ENCODE data around the gene TUBB1. TPM values are rescaled to one million over a fixed set of nuclear protein-coding genes. Genes with fewer than 3 reads are reported as not detected.
A peak's percentile ranks its signal among the peaks of the same experiment; 100 is the strongest.
"Not testable (repeated sequence)": the region's sequence is repeated elsewhere in the genome, so short reads cannot be mapped to it uniquely, and the experiment has no call there.

Gene TUBB1
- total RNA-seq, 2 experiments from 2014 or later, result not detected

DNA sequence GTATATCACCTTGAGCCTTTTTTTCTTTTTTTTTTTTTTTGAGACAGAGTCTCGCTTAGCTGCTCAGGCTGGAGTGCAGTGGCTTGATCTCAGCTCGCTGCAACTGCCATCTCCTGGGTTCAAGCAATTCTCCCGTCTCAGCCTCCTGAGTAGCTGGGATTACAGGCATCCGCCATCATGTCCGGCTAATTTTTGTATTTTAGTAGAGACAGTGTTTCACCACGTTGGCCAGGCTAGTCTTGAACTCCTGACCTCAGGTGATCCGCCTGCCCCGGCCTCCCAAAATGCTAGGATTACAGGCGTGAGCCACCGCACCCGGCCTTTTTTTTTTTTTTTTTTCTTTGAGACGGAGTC lies 36.1 kb upstream of the TUBB1 start:
- Mint-ChIP-seq H3K4me1 (peaks cover 44% of the 10 kb centered on the region), H3K4me3 (peak overlapping the region; percentile 88), H3K36me3 (peaks cover 30% of the 10 kb centered on the region)
- not testable (repeated sequence) for H3K27me3 Mint-ChIP-seq; DNase-seq; ATAC-seq; H3K27ac Mint-ChIP-seq; H3K9me3 Mint-ChIP-seq (ENCODE audit: low read depth)
- CTCF ChIA-PET, result interaction anchor here (0.7 to 1.9 kb wide), 6 partner anchors 10 to 1102 kb away, joined by 3 to 6 read pairs (median 3); partner anchors contain the start of gene ATP5F1E

DNA sequence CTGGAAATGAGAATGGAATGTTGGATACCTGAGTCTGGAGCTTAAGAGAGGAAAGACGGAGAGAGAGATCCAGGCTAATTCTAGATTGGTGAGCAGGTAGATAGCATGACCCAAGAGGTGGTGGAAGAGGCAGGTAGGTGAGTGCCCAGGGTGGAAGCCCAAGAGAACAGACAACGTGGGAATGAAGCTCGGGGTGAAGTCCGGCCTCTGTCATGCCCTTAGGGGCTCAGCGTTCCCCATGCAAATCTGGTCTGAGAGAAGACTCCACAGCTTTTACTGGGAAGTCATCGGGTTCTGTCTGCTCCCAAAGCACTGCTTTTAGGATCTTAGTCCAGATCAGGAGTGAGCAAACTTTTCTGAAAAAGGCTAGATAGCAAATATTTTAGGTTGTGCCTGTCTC lies 34.5 kb upstream of the TUBB1 start:
- H3K27ac Mint-ChIP-seq, result no peak overlapping the region
- CTCF ChIA-PET, result no interaction called here
- no peak overlapping the region for H3K4me3 Mint-ChIP-seq
- H3K4me1 Mint-ChIP-seq, result peaks cover 44% of the 10 kb centered on the region
- ATAC-seq (no peak), DNase-seq (no peak)
- H3K36me3 Mint-ChIP-seq, result peaks cover 40% of the 10 kb centered on the region
- H3K9me3 Mint-ChIP-seq (ENCODE audit: low read depth), result no peaks in the 10 kb centered on the region
- no peaks in the 10 kb centered on the region for H3K27me3 Mint-ChIP-seq

DNA sequence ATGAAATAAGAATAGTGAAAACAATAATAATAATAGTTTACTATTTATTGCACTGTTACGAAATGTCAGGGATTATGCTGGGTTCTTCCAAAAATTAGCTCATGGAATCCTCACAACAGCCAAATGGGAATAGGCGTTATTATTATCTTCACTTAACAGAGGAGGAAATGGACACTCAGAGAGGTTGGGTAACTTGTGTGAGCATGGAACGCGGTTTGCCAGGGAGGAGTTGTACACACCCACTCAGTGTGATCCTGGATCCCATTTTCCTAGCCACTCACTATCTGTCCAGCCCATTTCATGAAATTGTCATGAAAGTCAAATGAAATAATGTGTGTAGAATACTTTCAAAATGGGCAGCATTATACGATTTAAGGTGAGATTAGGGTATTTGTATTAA lies 33.6 kb upstream of the TUBB1 start:
- no peak overlapping the region for H3K4me3 Mint-ChIP-seq
- H3K9me3 Mint-ChIP-seq (ENCODE audit: low read depth), result no peaks in the 10 kb centered on the region
- peaks cover 47% of the 10 kb centered on the region for H3K36me3 Mint-ChIP-seq
- H3K27ac Mint-ChIP-seq, result no peak overlapping the region
- H3K4me1 Mint-ChIP-seq, result peaks cover 44% of the 10 kb centered on the region
- DNase-seq, result peak; percentile 31
- ATAC-seq, result no peak
- no peaks in the 10 kb centered on the region for H3K27me3 Mint-ChIP-seq
- CTCF ChIA-PET, result no interaction called here

DNA sequence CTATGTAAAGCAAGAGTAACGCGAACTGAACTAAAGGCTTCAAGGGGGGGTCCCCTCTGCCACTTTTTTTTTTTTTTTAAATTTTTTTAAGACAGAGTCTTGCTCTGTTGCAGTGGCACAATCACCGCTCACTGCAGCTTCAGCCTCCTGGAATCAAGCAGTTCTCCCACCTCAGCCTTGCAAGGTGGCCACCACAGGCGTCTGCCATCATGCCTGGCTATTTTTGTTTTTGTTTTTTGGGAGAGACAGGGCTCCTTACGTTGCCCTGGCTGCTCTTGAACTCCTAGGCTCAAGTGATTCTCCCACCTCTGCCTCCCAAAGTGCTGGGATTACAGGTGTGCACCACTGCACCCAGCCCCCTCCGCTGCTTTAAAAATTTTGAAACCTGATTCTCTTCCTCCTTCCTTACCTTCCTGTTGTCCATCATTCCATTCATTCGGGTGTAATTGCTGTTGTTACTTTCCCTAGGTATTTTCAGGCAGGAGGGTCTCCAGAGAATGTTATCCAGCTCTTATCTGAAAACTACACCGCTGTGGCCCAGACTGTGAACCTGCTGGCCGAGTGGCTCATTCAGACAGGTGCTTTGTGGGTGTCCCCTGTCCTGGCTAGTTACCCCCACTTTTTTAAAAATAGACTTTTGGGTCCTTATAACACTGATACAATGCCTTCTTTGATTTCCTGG lies 32.8 kb upstream of the TUBB1 start:
- Mint-ChIP-seq H3K4me3 (no peak overlapping the region), H3K27me3 (no peaks in the 10 kb centered on the region), H3K4me1 (peaks cover 45% of the 10 kb centered on the region), H3K9me3 (ENCODE audit: low read depth) (no peaks in the 10 kb centered on the region), H3K36me3 (peaks cover 53% of the 10 kb centered on the region), H3K27ac (no peak overlapping the region)
- CTCF ChIA-PET, result no interaction called here
- ATAC-seq (no peak), DNase-seq (peak; percentile 29)

DNA sequence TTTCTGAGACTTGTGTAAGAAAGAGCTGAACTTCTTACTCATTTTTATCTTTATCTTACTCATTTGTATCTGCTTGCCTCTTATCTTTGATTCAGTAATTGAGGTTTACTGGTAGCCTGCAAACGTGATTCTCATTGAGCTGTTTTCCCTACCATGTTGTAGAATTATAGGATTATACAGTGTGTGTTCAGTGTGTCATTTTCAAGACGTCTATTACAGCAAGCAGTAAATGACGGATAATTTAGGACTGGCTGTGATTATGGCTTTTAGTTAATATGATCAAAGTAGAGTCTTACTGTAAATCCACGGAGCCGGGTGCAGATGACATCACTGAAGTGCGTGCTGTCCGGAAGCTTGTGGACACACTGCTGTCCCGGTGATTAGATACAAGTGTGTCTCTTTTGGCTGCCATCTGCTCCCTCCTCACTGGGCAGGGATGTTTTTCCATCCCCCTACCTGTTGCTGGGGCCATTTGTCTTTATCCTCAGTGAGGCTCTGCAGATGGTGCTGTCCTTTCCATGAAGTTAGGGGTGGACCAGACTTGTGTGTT lies 32.2 kb upstream of the TUBB1 start:
- Mint-ChIP-seq H3K27me3 (no peaks in the 10 kb centered on the region), H3K27ac (no peak overlapping the region), H3K4me3 (no peak overlapping the region)

DNA sequence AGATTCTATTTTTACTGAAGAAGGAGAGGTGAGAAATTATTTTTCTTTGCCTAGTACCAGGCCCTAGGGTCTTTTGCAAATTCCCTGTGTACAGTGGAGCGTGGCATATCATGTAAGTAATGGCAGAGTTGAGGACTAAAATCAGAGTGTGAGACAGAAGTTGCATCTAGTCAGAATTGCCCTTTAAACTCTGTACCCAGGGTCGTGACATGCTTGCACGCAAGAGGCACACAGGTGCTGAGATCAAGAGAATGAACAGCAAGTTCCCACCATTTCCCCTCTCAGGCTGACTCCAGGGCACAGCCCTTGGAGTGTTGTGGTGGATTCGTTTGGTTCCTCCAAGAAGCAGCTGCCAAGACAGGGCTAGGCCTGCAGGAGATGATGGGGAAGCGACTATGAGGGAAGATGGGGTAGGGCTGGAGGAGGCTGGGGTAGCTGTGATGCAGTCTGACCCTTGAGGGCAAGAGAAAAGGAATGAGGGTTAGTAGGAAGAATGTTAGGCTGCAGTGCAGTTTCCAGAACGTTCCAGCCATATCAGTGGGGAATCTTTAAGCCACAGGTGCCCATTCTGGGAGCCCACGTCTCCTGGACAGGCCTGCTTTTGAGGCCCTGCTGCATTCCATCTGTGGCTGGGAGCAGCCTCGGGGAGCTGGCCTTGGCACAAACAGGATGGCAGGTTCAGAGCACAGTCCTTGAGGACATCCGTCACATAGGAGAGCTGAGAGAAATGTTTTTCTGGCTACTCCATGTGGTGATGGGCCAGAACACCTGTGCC lies 31.3 kb upstream of the TUBB1 start:
- CTCF ChIA-PET, result interaction anchor here (0.6 kb wide), 1 partner anchor 16 kb away, joined by 3 read pairs; no protein-coding TSS in a partner anchor
- H3K27ac Mint-ChIP-seq, result no peak overlapping the region
- peaks cover 36% of the 10 kb centered on the region for H3K4me1 Mint-ChIP-seq
- ATAC-seq, result no peak
- no peak overlapping the region for H3K4me3 Mint-ChIP-seq
- peaks cover 54% of the 10 kb centered on the region for H3K36me3 Mint-ChIP-seq
- H3K9me3 Mint-ChIP-seq (ENCODE audit: low read depth), result no peaks in the 10 kb centered on the region
- DNase-seq, result peak; percentile 3
- no peaks in the 10 kb centered on the region for H3K27me3 Mint-ChIP-seq

More for the DNA sequence above, 32.2 kb upstream of the TUBB1 start:
- DNase-seq (peak; percentile 38), ATAC-seq (no peak)
- H3K9me3 Mint-ChIP-seq (ENCODE audit: low read depth), result no peaks in the 10 kb centered on the region
- H3K4me1 Mint-ChIP-seq, result peaks cover 45% of the 10 kb centered on the region
- peaks cover 56% of the 10 kb centered on the region for H3K36me3 Mint-ChIP-seq
- CTCF ChIA-PET, result interaction anchor here (0.6 kb wide), 1 partner anchor 15 kb away, joined by 3 read pairs; no protein-coding TSS in a partner anchor

DNA sequence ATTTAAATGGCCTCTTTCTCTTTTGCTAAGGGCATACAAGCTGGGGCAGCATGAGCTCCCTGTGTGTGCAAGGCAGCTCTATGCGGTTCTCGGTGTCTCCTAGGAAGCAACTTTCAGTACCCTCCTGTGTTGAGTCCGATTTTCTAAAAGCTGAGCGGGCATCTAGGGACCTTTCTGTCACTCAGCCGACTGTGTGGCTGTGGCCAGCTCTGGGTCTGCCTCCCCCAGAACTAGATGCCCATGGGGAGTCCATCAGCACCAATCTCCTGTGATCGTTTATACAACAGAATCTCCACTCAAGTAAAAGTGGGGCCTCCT lies 30.7 kb upstream of the TUBB1 start:
- Mint-ChIP-seq H3K36me3 (peaks cover 54% of the 10 kb centered on the region), H3K4me1 (peaks cover 33% of the 10 kb centered on the region), H3K9me3 (ENCODE audit: low read depth) (no peaks in the 10 kb centered on the region), H3K27ac (no peak overlapping the region), H3K4me3 (no peak overlapping the region), H3K27me3 (no peaks in the 10 kb centered on the region)
- no peak for ATAC-seq
- CTCF ChIA-PET, result no interaction called here
- DNase-seq, result no peak

DNA sequence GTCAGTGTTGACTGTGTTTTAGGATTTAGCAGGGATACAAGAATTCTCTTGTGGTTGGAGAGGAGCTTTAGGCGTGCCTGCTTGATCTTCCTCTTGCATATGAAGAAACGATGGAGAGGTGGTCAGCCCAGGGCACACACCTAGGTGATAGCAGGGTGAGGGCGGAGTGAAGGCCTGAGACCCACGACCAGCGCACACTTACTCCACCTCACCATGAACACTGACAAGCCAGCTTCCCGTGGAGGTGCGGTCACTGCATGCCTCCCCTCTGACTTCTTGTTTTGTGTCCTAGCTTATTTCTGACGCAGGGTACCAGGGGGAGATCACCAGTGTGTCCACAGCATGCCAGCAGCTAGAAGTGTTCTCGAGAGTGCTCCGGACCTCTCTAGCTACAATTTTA lies 30.0 kb upstream of the TUBB1 start:
- Mint-ChIP-seq H3K27me3 (no peaks in the 10 kb centered on the region), H3K27ac (no peak overlapping the region), H3K4me1 (peaks cover 29% of the 10 kb centered on the region), H3K9me3 (ENCODE audit: low read depth) (no peaks in the 10 kb centered on the region), H3K4me3 (no peak overlapping the region), H3K36me3 (peaks cover 54% of the 10 kb centered on the region)
- no peak for ATAC-seq
- CTCF ChIA-PET, result no interaction called here
- no peak for DNase-seq

DNA sequence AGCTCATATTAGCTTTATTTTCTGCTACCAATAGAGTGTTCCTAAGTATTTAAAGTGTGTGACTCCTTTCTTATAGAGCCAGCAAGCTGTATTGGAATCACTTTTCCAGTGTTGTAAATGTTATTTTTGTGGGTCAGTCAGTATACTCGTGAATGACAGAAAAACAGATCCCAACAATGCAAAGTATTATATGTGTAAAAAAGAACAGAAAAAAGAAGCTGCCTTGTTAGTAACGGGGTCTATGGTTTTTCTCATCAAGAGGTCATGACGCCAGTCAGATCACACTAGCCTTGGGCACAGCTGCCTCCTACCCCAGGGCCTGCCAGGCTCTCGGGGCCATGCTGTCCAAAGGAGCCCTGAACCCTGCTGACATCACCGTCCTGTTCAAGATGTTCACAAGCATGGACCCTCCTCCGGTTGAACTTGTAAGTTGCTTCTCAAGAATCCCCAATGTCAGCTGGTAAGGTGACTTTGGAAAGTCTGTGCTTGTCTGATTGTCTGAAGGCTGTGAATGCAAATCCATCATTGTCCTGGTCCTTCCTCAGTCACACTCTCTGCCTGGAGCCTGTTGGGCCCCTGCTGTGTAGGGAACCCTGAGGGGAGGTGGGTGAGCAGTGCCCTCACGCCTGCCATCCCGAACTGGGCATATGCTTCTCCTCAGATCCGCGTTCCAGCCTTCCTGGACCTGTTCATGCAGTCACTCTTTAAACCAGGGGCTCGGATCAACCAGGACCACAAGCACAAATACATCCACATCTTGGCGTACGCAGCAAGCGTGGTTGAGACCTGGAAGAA lies 28.4 kb upstream of the TUBB1 start:
- no peak overlapping the region for H3K4me3 Mint-ChIP-seq
- CTCF ChIA-PET, result no interaction called here
- H3K27me3 Mint-ChIP-seq, result no peaks in the 10 kb centered on the region
- H3K9me3 Mint-ChIP-seq (ENCODE audit: low read depth), result no peaks in the 10 kb centered on the region
- H3K27ac Mint-ChIP-seq, result no peak overlapping the region
- peaks cover 19% of the 10 kb centered on the region for H3K4me1 Mint-ChIP-seq
- no peak for ATAC-seq
- peaks cover 57% of the 10 kb centered on the region for H3K36me3 Mint-ChIP-seq
- DNase-seq, result no peak

DNA sequence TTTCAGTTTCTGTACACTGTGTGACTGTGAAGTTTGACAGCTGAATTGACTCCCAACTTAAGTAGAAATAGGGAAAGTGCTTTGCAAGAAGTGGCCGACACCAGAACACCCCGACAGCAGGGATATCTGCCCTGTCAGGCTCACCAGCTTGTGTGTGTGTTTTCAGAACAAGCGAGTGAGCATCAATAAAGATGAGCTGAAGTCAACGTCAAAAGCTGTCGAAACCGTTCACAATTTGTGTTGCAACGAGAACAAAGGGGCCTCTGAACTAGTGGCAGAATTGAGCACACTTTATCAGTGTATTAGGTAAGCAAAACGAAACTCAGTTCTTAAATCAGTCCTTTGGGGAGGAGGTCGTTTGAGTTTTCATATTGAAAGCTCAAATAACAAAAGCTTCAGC lies 27.5 kb upstream of the TUBB1 start:
- ATAC-seq (no peak), DNase-seq (no peak)
- Mint-ChIP-seq H3K4me1 (peaks cover 12% of the 10 kb centered on the region), H3K27me3 (no peaks in the 10 kb centered on the region), H3K27ac (peak overlapping the region; percentile 12), H3K9me3 (ENCODE audit: low read depth) (no peaks in the 10 kb centered on the region), H3K36me3 (peaks cover 57% of the 10 kb centered on the region), H3K4me3 (no peak overlapping the region)
- CTCF ChIA-PET, result no interaction called here

DNA sequence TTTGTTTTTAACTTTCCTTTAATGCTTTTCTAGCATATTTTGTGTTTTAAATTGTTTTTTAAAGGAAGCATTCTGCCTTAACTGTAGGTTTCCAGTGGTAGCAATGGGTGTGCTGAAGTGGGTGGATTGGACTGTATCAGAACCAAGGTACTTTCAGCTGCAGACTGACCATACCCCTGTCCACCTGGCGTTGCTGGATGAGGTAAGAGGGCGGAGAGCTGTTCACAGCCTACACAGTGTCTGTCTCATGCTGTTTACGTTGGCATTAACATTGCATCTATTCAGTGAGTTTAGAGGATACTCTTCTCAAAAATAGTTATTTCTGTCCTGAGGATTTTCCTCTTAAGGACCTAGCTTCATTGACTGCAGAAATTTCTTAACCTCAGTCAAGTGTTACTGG lies 26.3 kb upstream of the TUBB1 start:
- no peaks in the 10 kb centered on the region for H3K27me3 Mint-ChIP-seq
- peaks cover 57% of the 10 kb centered on the region for H3K36me3 Mint-ChIP-seq
- H3K27ac Mint-ChIP-seq, result peak overlapping the region; percentile 21
- DNase-seq (no peak), ATAC-seq (no peak)
- CTCF ChIA-PET, result interaction anchor here (0.6 kb wide), 1 partner anchor 10 kb away, joined by 3 read pairs; no protein-coding TSS in a partner anchor
- no peak overlapping the region for H3K4me3 Mint-ChIP-seq
- no peaks in the 10 kb centered on the region for H3K9me3 Mint-ChIP-seq (ENCODE audit: low read depth)
- peaks cover 5% of the 10 kb centered on the region for H3K4me1 Mint-ChIP-seq

DNA sequence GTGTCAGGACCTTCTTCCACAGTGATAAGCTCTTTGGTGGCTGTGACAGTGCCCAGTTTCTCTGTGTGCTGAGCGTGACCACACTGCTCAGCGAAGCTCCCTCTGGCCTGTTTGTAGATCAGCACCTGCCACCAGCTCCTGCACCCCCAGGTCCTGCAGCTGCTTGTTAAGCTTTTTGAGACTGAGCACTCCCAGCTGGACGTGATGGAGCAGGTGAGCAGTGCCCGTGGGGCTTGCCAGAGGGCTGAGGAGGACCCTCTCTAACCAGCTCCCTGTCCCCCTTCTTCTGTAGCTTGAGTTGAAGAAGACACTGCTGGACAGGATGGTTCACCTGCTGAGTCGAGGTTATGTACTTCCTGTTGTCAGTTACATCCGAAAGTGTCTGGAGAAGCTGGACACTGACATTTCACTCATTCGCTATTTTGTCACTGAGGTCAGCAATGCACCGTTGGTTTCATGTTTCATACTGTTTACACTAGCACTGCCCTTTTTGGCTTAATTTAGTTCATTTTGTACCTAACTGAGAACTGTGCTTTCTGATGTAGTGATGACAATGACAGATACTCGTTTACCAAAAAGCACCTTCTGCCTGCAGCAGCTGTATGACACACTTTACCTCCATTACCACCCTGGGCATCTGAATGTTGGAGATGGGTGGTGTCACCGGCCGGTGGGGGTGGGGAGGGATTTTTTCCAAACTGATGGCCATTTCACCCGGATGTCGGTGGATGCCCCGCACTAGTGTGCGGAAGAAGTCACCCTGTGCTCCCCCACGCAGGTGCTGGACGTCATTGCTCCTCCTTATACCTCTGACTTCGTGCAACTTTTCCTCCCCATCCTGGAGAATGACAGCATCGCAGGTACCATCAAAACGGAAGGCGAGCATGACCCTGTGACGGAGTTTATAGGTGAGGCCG lies 25.6 kb upstream of the TUBB1 start:
- Mint-ChIP-seq H3K9me3 (ENCODE audit: low read depth) (no peaks in the 10 kb centered on the region), H3K27ac (peak overlapping the region; percentile 30), H3K27me3 (no peaks in the 10 kb centered on the region), H3K36me3 (peaks cover 56% of the 10 kb centered on the region), H3K4me3 (no peak overlapping the region), H3K4me1 (peaks cover 5% of the 10 kb centered on the region)
- DNase-seq, result no peak
- no peak for ATAC-seq
- CTCF ChIA-PET, result interaction anchor here (0.6 kb wide), 1 partner anchor 11 kb away, joined by 3 read pairs; no protein-coding TSS in a partner anchor

Data from activated CD8-positive, alpha-beta memory T cell treated with anti-CD3 and anti-CD28 coated beads, Interleukin-2, amount 10 ng/mL, durations not matched to agents 7 days and 5 days (primary cell).